Endodermal cell (in vitro differentiated cells): ENCODE results near the gene CENPF. TPM values are rescaled to one million over a fixed set of nuclear protein-coding genes. Genes with fewer than 3 reads are reported as not detected.

Experiments used
- DNase-seq: peaks from one replicate; pipeline ENCODE4 v3.0.0-alpha.2; 2017
- H3K27ac ChIP-seq: 2 replicates; pipeline ENCODE4 v1.5.1; 2013; ENCODE audit warnings: mild to moderate bottlenecking, low read depth, low read length, moderate library complexity
- H3K27me3 ChIP-seq: 2 replicates; pipeline ENCODE4 v1.6.1; 2013; ENCODE audit warnings: mild to moderate bottlenecking, low read length, moderate library complexity; ENCODE audit not compliant: insufficient read depth, control insufficient read depth, poor library complexity, severe bottlenecking
- H3K36me3 ChIP-seq: 2 replicates; pipeline ENCODE4 v1.7.0; 2013; ENCODE audit warnings: mild to moderate bottlenecking, low read length, moderate library complexity; ENCODE audit not compliant: control insufficient read depth, insufficient read depth
- H3K4me1 ChIP-seq: one replicate; pipeline ENCODE4 v1.7.0; 2013; ENCODE audit warnings: low read length; ENCODE audit not compliant: control insufficient read depth, insufficient read depth
- H3K4me3 ChIP-seq: 2 replicates; pipeline ENCODE4 v1.5.1; 2013; ENCODE audit warnings: mild to moderate bottlenecking, low read length, moderate library complexity
- H3K9ac ChIP-seq: 2 replicates; pipeline ENCODE4 v1.6.1; 2013; ENCODE audit warnings: mild to moderate bottlenecking, low read length, moderate library complexity; ENCODE audit not compliant: poor library complexity, severe bottlenecking; ENCODE audit errors: extremely low read depth
- H3K9me3 ChIP-seq: 2 replicates; pipeline ENCODE4 v1.6.1; 2013; ENCODE audit warnings: mild to moderate bottlenecking, low read length, moderate library complexity; ENCODE audit not compliant: control insufficient read depth
- H3K27ac Mint-ChIP-seq: 2 replicates; pipeline ENCODE4 v1.8.0; 2020; ENCODE audit warnings: mixed read lengths
- H3K27me3 Mint-ChIP-seq: 2 replicates; pipeline ENCODE4 v1.8.0; 2021; ENCODE audit warnings: mild to moderate bottlenecking, mixed read lengths; ENCODE audit not compliant: insufficient read depth
- H3K36me3 Mint-ChIP-seq: 2 replicates; pipeline ENCODE4 v1.8.0; 2020; ENCODE audit warnings: low read depth, mixed read lengths
- H3K4me1 Mint-ChIP-seq: 2 replicates; pipeline ENCODE4 v1.8.0; 2020; ENCODE audit warnings: mixed read lengths
- H3K4me3 Mint-ChIP-seq: 2 replicates; pipeline ENCODE4 v1.8.0; 2020; ENCODE audit warnings: mild to moderate bottlenecking, moderate library complexity, mixed read lengths
- H3K9me3 Mint-ChIP-seq: 2 replicates; pipeline ENCODE4 v1.8.0; 2020; ENCODE audit warnings: mild to moderate bottlenecking, mixed read lengths
- CTCF ChIP-seq: fragments of 200-600 bp; sonication (generic); conservative IDR thresholded peaks from 2 replicates; pipeline ENCODE4 v1.5.0; 2021; ENCODE audit warnings: antibody characterized with exemption, mild to moderate bottlenecking
- WGBS, 2 experiments: methylation state at CpG; one replicate each; pipeline versions ENCODE4 v1.1.5 to v1.1.7; 2013; ENCODE audit warnings: missing lambda C conversion rate in 2 of 2, mixed read lengths in 1 of 2; ENCODE audit not compliant: insufficient coverage in 1 of 2, insufficient read length in 1 of 2; 5-methylcytosine and 5-hydroxymethylcytosine counted together
- total RNA-seq, 2 donors: library from RNA; stranded (reverse); fragmentation: NEBNext Ultra II Directional in 1 of 2; extraction: Animal tissue kit (Norgen Biotek cat#: 25700) in 1 of 2; gene quantifications; 2 replicates in 1 of 2; 3 replicates in 1 of 2; pipeline ENCODE4 v1.2.1, GENCODE V29; 2021

CENPF gene
- total RNA-seq, 2 donors from 2014 or later: 77.2 to 87.2 TPM

- TF ChIP-seq CTCF: no peak
- 97 to 100% methylated on average over 1 to 3 of the region's 3 CpGs for WGBS, 2 experiments
- H3K27ac Mint-ChIP-seq: no peak overlapping the region
- no peak overlapping the region for H3K27ac ChIP-seq
- H3K27me3 Mint-ChIP-seq: no peaks in the 10 kb centered on the region
- H3K9me3 Mint-ChIP-seq: no peaks in the 10 kb centered on the region
- H3K4me1 Mint-ChIP-seq: no peaks in the 10 kb centered on the region
- H3K36me3 ChIP-seq: peaks cover 93% of the 10 kb centered on the region
- H3K27me3 ChIP-seq: no peaks in the 10 kb centered on the region
- H3K9ac ChIP-seq: no peak overlapping the region
- no peak for DNase-seq
- H3K9me3 ChIP-seq: no peaks in the 10 kb centered on the region
- peaks cover 20% of the 10 kb centered on the region for H3K36me3 Mint-ChIP-seq
- H3K4me1 ChIP-seq: no peaks in the 10 kb centered on the region
- no peak overlapping the region for H3K4me3 Mint-ChIP-seq
- no peak overlapping the region for H3K4me3 ChIP-seq
These were observed 36.0 kb downstream of the CENPF start for GRCh38 chr1:214638997-214639396.

DNA sequence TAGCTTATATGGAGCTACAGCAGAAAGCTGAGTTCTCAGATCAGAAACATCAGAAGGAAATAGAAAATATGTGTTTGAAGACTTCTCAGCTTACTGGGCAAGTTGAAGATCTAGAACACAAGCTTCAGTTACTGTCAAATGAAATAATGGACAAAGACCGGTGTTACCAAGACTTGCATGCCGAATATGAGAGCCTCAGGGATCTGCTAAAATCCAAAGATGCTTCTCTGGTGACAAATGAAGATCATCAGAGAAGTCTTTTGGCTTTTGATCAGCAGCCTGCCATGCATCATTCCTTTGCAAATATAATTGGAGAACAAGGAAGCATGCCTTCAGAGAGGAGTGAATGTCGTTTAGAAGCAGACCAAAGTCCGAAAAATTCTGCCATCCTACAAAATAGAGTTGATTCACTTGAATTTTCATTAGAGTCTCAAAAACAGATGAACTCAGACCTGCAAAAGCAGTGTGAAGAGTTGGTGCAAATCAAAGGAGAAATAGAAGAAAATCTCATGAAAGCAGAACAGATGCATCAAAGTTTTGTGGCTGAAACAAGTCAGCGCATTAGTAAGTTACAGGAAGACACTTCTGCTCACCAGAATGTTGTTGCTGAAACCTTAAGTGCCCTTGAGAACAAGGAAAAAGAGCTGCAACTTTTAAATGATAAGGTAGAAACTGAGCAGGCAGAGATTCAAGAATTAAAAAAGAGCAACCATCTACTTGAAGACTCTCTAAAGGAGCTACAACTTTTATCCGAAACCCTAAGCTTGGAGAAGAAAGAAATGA is 37.6 kb downstream of the CENPF start:
- H3K27me3 ChIP-seq: no peaks in the 10 kb centered on the region
- no peak for DNase-seq
- no peaks in the 10 kb centered on the region for H3K9me3 ChIP-seq
- H3K4me1 Mint-ChIP-seq: no peaks in the 10 kb centered on the region
- peaks cover 31% of the 10 kb centered on the region for H3K36me3 Mint-ChIP-seq
- no peak overlapping the region for H3K27ac Mint-ChIP-seq
- H3K9me3 Mint-ChIP-seq: no peaks in the 10 kb centered on the region
- WGBS, 2 experiments: 95 to 97% methylated on average over 4 to 6 of the region's 6 CpGs
- no peak overlapping the region for H3K27ac ChIP-seq
- H3K4me1 ChIP-seq: no peaks in the 10 kb centered on the region
- no peaks in the 10 kb centered on the region for H3K27me3 Mint-ChIP-seq
- no peak overlapping the region for H3K4me3 ChIP-seq
- no peak overlapping the region for H3K9ac ChIP-seq
- no peak overlapping the region for H3K4me3 Mint-ChIP-seq
- no peak for TF ChIP-seq CTCF
- peaks cover 94% of the 10 kb centered on the region for H3K36me3 ChIP-seq

- DNase-seq: no peak
- Mint-ChIP-seq H3K4me3 (no peak overlapping the region), H3K27ac (no peak overlapping the region), H3K9me3 (no peaks in the 10 kb centered on the region), H3K36me3 (peaks cover 39% of the 10 kb centered on the region), H3K4me1 (no peaks in the 10 kb centered on the region), H3K27me3 (no peaks in the 10 kb centered on the region)
- no peak for TF ChIP-seq CTCF
- Histone ChIP-seq H3K27me3 (no peaks in the 10 kb centered on the region), H3K36me3 (peaks cover 97% of the 10 kb centered on the region), H3K9ac (no peak overlapping the region), H3K9me3 (no peaks in the 10 kb centered on the region), H3K4me3 (no peak overlapping the region), H3K4me1 (no peaks in the 10 kb centered on the region), H3K27ac (no peak overlapping the region)
- 94 to 96% methylated on average over 2 of the region's 2 CpGs for WGBS, 2 experiments
These were observed 38.4 kb downstream of the CENPF start for GRCh38 chr1:214641214-214641895.
